ENCODE data around the gene TMEM269.

GRCh38 chr1:42824481-42825035 lies 39.8 kb downstream of the TMEM269 start:
- TF ChIP-seq CTCF (IDR thresholded peaks at IDR 0.05; ENCODE audit: insufficient read depth, low read length, poor library complexity, severe bottlenecking): no peak
- no peak for TF ChIP-seq EZH2phosphoT487 (conservative IDR thresholded peaks at IDR 0.05; ENCODE audit: low read length)
